Neural cell (in vitro differentiated cells): ENCODE measurements around the gene AOAH. TPM values are rescaled to one million over a fixed set of nuclear protein-coding genes. Genes with fewer than 3 reads are reported as not detected.

Experiments
- H2AFZ ChIP-seq: fragments of 200-600, 300-800 bp; sonication (generic), shearing (Covaris generic); 2 replicates; pipeline ENCODE4 v1.6.0; 2014; ENCODE audit warnings: low read depth, mild to moderate bottlenecking, antibody characterized with exemption, low read length, moderate library complexity
- H3F3A ChIP-seq: fragments of 200-600 bp; shearing (Covaris generic); 2 replicates; pipeline ENCODE4 v1.6.1; 2016; ENCODE audit warnings: mild to moderate bottlenecking, moderate library complexity, mixed read lengths, antibody characterized with exemption, low read length; ENCODE audit not compliant: insufficient read depth, poor library complexity, severe bottlenecking
- H3K27ac ChIP-seq: fragments of 200-600, 300-800 bp; sonication (generic), shearing (Covaris generic); 2 replicates; pipeline ENCODE4 v1.5.1; 2014; ENCODE audit warnings: mild to moderate bottlenecking, low read length, moderate library complexity
- H3K27me3 ChIP-seq: fragments of 300-800, 200-600 bp; sonication (generic), shearing (Covaris generic); 2 replicates; pipeline ENCODE4 v1.6.0; 2014; ENCODE audit warnings: mild to moderate bottlenecking, low read depth, low read length, moderate library complexity; ENCODE audit not compliant: insufficient read depth
- H3K36me3 ChIP-seq: fragments of 300-800, 200-600 bp; sonication (generic), shearing (Covaris generic); 2 replicates; pipeline ENCODE4 v1.5.1; 2014; ENCODE audit warnings: mild to moderate bottlenecking, antibody characterized with exemption, low read length, moderate library complexity; ENCODE audit not compliant: insufficient read depth
- H3K4me2 ChIP-seq: fragments of 300-800, 200-600 bp; sonication (generic), shearing (Covaris generic); 2 replicates; pipeline ENCODE4 v1.6.0; 2014; ENCODE audit warnings: mild to moderate bottlenecking, low read length
- H3K4me3 ChIP-seq: fragments of 300-800, 200-600 bp; sonication (generic), shearing (Covaris generic); 2 replicates; pipeline ENCODE4 v1.5.1; 2014; ENCODE audit warnings: mild to moderate bottlenecking, low read length, moderate library complexity
- H3K79me2 ChIP-seq: fragments of 200-600 bp; shearing (Covaris generic); replicated peaks from 2 replicates; pipeline ENCODE4 v1.6.0; 2014; ENCODE audit warnings: mild to moderate bottlenecking, low read length, moderate library complexity; ENCODE audit not compliant: insufficient read depth
- H3K9ac ChIP-seq: fragments of 300-800, 200-600 bp; sonication (generic), shearing (Covaris generic); 2 replicates; pipeline ENCODE4 v1.6.1; 2016; ENCODE audit warnings: mild to moderate bottlenecking, low read length, mixed read lengths
- H3K9me2 ChIP-seq: fragments of 200-600 bp; shearing (Covaris generic); 2 replicates; pipeline ENCODE4 v1.6.1; 2016; ENCODE audit warnings: mild to moderate bottlenecking, low read length, mixed read lengths; ENCODE audit not compliant: insufficient read depth
- H3K9me3 ChIP-seq: fragments of 200-600, 300-800 bp; sonication (generic), shearing (Covaris generic); 2 replicates; pipeline ENCODE4 v1.6.1; 2016; ENCODE audit warnings: mild to moderate bottlenecking, mixed run types, low read length, moderate library complexity, mixed read lengths
- H4K20me1 ChIP-seq: fragments of 200-600 bp; shearing (Covaris generic); 2 replicates; pipeline ENCODE4 v1.6.1; 2016; ENCODE audit warnings: mild to moderate bottlenecking, mixed run types; ENCODE audit not compliant: insufficient read depth
- EP300 ChIP-seq: fragments of 450-650 bp; conservative IDR thresholded peaks from 2 replicates; pipeline ENCODE4 v1.6.1; 2014; ENCODE audit warnings: antibody characterized with exemption, mild to moderate bottlenecking, moderate library complexity; ENCODE audit not compliant: poor library complexity, severe bottlenecking
- EZH2 ChIP-seq: fragments of 200-600, 300-800 bp; shearing (Covaris generic), sonication (generic); IDR thresholded peaks from 2 replicates; pipeline ENCODE4 v1.6.1; 2014; ENCODE audit warnings: antibody characterized with exemption, low read length, borderline replicate concordance, mild to moderate bottlenecking; ENCODE audit not compliant: insufficient read depth, poor library complexity, severe bottlenecking
- MXI1 ChIP-seq: fragments of 450-650 bp; conservative IDR thresholded peaks from 2 replicates; pipeline ENCODE4 v1.6.1; 2014; ENCODE audit warnings: antibody characterized with exemption, mild to moderate bottlenecking; ENCODE audit not compliant: poor library complexity, severe bottlenecking
- POLR2AphosphoS5 ChIP-seq: IDR thresholded peaks from 2 replicates; pipeline ENCODE4 v1.6.1; 2012
- RAD21 ChIP-seq: fragments of 450-650 bp; conservative IDR thresholded peaks from 2 replicates; pipeline ENCODE4 v1.6.1; 2014; ENCODE audit warnings: antibody characterized with exemption, mild to moderate bottlenecking, moderate library complexity
- SMC3 ChIP-seq: fragments of 450-650 bp; conservative IDR thresholded peaks from 2 replicates; pipeline ENCODE4 v1.6.1; 2014; ENCODE audit warnings: antibody characterized with exemption, mild to moderate bottlenecking, moderate library complexity; ENCODE audit not compliant: poor library complexity
- TAF1 ChIP-seq: IDR thresholded peaks from 2 replicates; pipeline ENCODE4 v1.6.1; 2012; ENCODE audit warnings: low read depth
- polyA plus RNA-seq: library from polyadenylated mRNA; depleted of rRNA; stranded (reverse); fragments of >200 nt; gene quantifications from 2 replicates; pipeline ENCODE4 v1.2.3, GENCODE V29; 2014
- TF ChIP-seq, protein P1 (sequence below): fragments of 450-650 bp; IDR thresholded peaks from 2 replicates; pipeline ENCODE4 v1.5.1; 2014; ENCODE audit warnings: antibody characterized with exemption, mild to moderate bottlenecking, moderate library complexity; ENCODE audit not compliant: poor library complexity, severe bottlenecking
- TF ChIP-seq, protein P2 (sequence below): IDR thresholded peaks from 2 replicates; pipeline ENCODE4 v1.6.1; 2012; ENCODE audit warnings: borderline replicate concordance

The AOAH gene
- polyA plus RNA-seq, 1 donor from 2014 or later: 4.3 TPM

- Histone ChIP-seq H3K27me3 (no peaks in the 10 kb centered on the region), H3K9me3 (no peaks in the 10 kb centered on the region), H3F3A (no peaks in the 10 kb centered on the region), H3K27ac (no peak overlapping the region), H3K4me2 (no peak overlapping the region), H3K36me3 (no peaks in the 10 kb centered on the region), H3K9me2 (no peaks in the 10 kb centered on the region), H2AFZ (no peak overlapping the region), H4K20me1 (no peaks in the 10 kb centered on the region), H3K4me3 (no peak overlapping the region), H3K9ac (no peak overlapping the region), H3K79me2 (no peaks in the 10 kb centered on the region)
- TF ChIP-seq EZH2: no peak
- no peak for TF ChIP-seq RAD21
- no peak for TF ChIP-seq EP300
- TF ChIP-seq TAF1: no peak
- TF ChIP-seq SMC3: no peak
- no peak for TF ChIP-seq MXI1
- no peak for TF ChIP-seq POLR2AphosphoS5
- TF ChIP-seq, protein P1, sequence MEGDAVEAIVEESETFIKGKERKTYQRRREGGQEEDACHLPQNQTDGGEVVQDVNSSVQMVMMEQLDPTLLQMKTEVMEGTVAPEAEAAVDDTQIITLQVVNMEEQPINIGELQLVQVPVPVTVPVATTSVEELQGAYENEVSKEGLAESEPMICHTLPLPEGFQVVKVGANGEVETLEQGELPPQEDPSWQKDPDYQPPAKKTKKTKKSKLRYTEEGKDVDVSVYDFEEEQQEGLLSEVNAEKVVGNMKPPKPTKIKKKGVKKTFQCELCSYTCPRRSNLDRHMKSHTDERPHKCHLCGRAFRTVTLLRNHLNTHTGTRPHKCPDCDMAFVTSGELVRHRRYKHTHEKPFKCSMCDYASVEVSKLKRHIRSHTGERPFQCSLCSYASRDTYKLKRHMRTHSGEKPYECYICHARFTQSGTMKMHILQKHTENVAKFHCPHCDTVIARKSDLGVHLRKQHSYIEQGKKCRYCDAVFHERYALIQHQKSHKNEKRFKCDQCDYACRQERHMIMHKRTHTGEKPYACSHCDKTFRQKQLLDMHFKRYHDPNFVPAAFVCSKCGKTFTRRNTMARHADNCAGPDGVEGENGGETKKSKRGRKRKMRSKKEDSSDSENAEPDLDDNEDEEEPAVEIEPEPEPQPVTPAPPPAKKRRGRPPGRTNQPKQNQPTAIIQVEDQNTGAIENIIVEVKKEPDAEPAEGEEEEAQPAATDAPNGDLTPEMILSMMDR: no peak
- TF ChIP-seq, protein P2, sequence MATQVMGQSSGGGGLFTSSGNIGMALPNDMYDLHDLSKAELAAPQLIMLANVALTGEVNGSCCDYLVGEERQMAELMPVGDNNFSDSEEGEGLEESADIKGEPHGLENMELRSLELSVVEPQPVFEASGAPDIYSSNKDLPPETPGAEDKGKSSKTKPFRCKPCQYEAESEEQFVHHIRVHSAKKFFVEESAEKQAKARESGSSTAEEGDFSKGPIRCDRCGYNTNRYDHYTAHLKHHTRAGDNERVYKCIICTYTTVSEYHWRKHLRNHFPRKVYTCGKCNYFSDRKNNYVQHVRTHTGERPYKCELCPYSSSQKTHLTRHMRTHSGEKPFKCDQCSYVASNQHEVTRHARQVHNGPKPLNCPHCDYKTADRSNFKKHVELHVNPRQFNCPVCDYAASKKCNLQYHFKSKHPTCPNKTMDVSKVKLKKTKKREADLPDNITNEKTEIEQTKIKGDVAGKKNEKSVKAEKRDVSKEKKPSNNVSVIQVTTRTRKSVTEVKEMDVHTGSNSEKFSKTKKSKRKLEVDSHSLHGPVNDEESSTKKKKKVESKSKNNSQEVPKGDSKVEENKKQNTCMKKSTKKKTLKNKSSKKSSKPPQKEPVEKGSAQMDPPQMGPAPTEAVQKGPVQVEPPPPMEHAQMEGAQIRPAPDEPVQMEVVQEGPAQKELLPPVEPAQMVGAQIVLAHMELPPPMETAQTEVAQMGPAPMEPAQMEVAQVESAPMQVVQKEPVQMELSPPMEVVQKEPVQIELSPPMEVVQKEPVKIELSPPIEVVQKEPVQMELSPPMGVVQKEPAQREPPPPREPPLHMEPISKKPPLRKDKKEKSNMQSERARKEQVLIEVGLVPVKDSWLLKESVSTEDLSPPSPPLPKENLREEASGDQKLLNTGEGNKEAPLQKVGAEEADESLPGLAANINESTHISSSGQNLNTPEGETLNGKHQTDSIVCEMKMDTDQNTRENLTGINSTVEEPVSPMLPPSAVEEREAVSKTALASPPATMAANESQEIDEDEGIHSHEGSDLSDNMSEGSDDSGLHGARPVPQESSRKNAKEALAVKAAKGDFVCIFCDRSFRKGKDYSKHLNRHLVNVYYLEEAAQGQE: no peak
Observed at GRCh38 chr7:36638586-36639263, 85.6 kb downstream of the AOAH start.

GRCh38 chr7:36638140-36638539 is 86.2 kb downstream of the AOAH start:
- no peak for TF ChIP-seq SMC3
- TF ChIP-seq RAD21: no peak
- no peak for TF ChIP-seq POLR2AphosphoS5
- TF ChIP-seq, protein P1: no peak
- no peak overlapping the region for H3K4me2 ChIP-seq
- H3K9me2 ChIP-seq: no peaks in the 10 kb centered on the region
- no peaks in the 10 kb centered on the region for H3K36me3 ChIP-seq
- no peak overlapping the region for H3K27ac ChIP-seq
- no peaks in the 10 kb centered on the region for H3K9me3 ChIP-seq
- H3K4me3 ChIP-seq: no peak overlapping the region
- no peaks in the 10 kb centered on the region for H3F3A ChIP-seq
- no peaks in the 10 kb centered on the region for H3K27me3 ChIP-seq
- H2AFZ ChIP-seq: no peak overlapping the region
- no peaks in the 10 kb centered on the region for H4K20me1 ChIP-seq
- H3K79me2 ChIP-seq: no peaks in the 10 kb centered on the region
- no peak overlapping the region for H3K9ac ChIP-seq
